HG03565 (cell line): ENCODE measurements around the gene IRF4.

Experiments used
- ATAC-seq: cut with Tn5 transposase; IDR thresholded peaks from one replicate; pipeline ENCODE4 v1.9.1; 2021; ENCODE audit warnings: mild to moderate bottlenecking, moderate library complexity; ENCODE audit not compliant: unreplicated experiment

The IRF4 gene

GRCh38 chr6:436308-437036 lies 44.9 kb downstream of the IRF4 start:
- no peak for ATAC-seq

- ATAC-seq: no peak
These were observed 45.5 kb downstream of the IRF4 start for GRCh38 chr6:437037-437392.

- no peak for ATAC-seq
These were observed 47.1 kb downstream of the IRF4 start for GRCh38 chr6:438634-439170.

- ATAC-seq: no peak
These were observed 48.2 kb downstream of the IRF4 start for GRCh38 chr6:439641-440167.

GRCh38 chr6:441126-441920 lies 49.8 kb downstream of the IRF4 start:
- no peak for ATAC-seq

- ATAC-seq: no peak
These were observed 52.1 kb downstream of the IRF4 start for GRCh38 chr6:443621-444159.

GRCh38 chr6:444653-445275 lies 53.2 kb downstream of the IRF4 start:
- ATAC-seq: no peak

GRCh38 chr6:445571-446417 lies 54.2 kb downstream of the IRF4 start:
- no peak for ATAC-seq

GRCh38 chr6:446418-447366 lies 55.1 kb downstream of the IRF4 start:
- ATAC-seq: no peak

GRCh38 chr6:447381-448165 lies 56.0 kb downstream of the IRF4 start:
- no peak for ATAC-seq

- ATAC-seq: no peak
These were observed 56.9 kb downstream of the IRF4 start for GRCh38 chr6:448296-449056.

- no peak for ATAC-seq
These were observed 57.5 kb downstream of the IRF4 start for GRCh38 chr6:449057-449430.

- no peak for ATAC-seq
These were observed 58.2 kb downstream of the IRF4 start for GRCh38 chr6:449486-450419.

- ATAC-seq: no peak
These were observed 59.8 kb downstream of the IRF4 start for GRCh38 chr6:451336-451735.

- no peak for ATAC-seq
These were observed 60.3 kb downstream of the IRF4 start for GRCh38 chr6:451847-452246.

GRCh38 chr6:452301-453067 lies 60.9 kb downstream of the IRF4 start:
- no peak for ATAC-seq
